Measurements from ENCODE around the gene ISG15.
A peak's percentile ranks its signal among the peaks of the same experiment; 100 is the strongest.

The ISG15 gene

GRCh38 chr1:1013105-1013921, at the start of gene ISG15:
Gene ISG15, plus strand, starts transcription at chr1:1013497. Its CDS starts 77 bp downstream, at chr1:1013574.
- peak; percentile 89 for DNase-seq

GRCh38 chr1:963746-964525, 49.4 kb upstream of the ISG15 start:
- no peak for DNase-seq

GRCh38 chr1:964691-965525, 48.4 kb upstream of the ISG15 start:
- no peak for DNase-seq

- no peak for DNase-seq
These were observed 47.7 kb upstream of the ISG15 start for GRCh38 chr1:965526-966134.

- DNase-seq: no peak
These were observed 47.1 kb upstream of the ISG15 start, which contains the start of gene PLEKHN1 for GRCh38 chr1:966135-966703. Gene PLEKHN1, plus strand, starts transcription at chr1:966482. Its CDS starts 50 bp downstream, at chr1:966532.

GRCh38 chr1:966704-967300, 46.5 kb upstream of the ISG15 start:
- peak; percentile 89 for DNase-seq

GRCh38 chr1:967466-968343, 45.6 kb upstream of the ISG15 start:
- DNase-seq: no peak

GRCh38 chr1:969260-969855, 43.9 kb upstream of the ISG15 start:
- no peak for DNase-seq

- DNase-seq: no peak
These were observed 42.9 kb upstream of the ISG15 start for GRCh38 chr1:970242-970972.

GRCh38 chr1:970973-971730, 42.1 kb upstream of the ISG15 start:
- DNase-seq: no peak

- DNase-seq: no peak
These were observed 41.4 kb upstream of the ISG15 start for GRCh38 chr1:971751-972506.

GRCh38 chr1:972726-973458, 40.4 kb upstream of the ISG15 start:
- no peak for DNase-seq

GRCh38 chr1:973459-974292, 39.6 kb upstream of the ISG15 start:
- DNase-seq: no peak

- DNase-seq: no peak
These were observed 39.0 kb upstream of the ISG15 start for GRCh38 chr1:974293-974640.

- no peak for DNase-seq
These were observed 38.5 kb upstream of the ISG15 start for GRCh38 chr1:974687-975328.

GRCh38 chr1:975365-975764, 37.9 kb upstream of the ISG15 start:
- DNase-seq: no peak

Data from activated CD8-positive, alpha-beta memory T cell treated with anti-CD3 and anti-CD28 coated beads, Interleukin-2, amount 50 U/mL, for 4 hours (primary cell).